GM12872 (cell line): ENCODE data around the gene THTPA.

Source experiments
- TF ChIP-seq, protein P1 (sequence below): IDR thresholded peaks from 3 replicates; pipeline ENCODE4 v1.5.1; 2011; ENCODE audit warnings: low read depth, mild to moderate bottlenecking, low read length, moderate library complexity; ENCODE audit not compliant: insufficient read depth

THTPA gene

DNA sequence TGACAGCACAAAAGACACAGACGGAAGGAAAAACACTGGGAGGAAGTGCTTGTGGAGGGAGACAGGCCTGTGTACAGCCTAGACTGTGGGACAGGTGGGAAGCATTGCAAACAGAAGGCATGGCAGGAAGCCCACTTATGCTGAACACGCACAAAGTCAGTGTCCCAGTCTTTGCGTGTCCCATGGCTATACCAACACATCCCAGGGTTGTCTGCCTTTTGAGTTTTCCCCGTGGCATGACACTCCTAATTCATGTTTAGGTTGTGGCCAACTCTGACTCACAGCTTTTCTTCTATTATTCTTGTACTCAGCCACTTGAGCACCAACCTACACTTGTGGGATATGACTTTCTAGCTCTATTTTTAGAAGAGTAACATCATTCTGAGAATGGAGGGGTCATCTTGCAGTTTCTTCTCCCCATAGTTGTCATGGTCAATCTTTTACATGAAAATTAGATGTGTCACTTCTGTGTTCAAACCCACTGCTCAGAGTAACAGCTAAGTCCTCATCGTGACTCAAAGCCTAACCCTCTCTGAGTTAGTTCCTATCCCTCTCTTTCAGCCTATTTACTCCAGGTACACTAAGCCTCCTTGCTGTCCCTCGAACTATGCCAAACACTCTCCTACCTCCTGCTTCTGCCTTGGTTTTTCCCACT is 50.0 kb downstream of the THTPA start:
- TF ChIP-seq, protein P1, sequence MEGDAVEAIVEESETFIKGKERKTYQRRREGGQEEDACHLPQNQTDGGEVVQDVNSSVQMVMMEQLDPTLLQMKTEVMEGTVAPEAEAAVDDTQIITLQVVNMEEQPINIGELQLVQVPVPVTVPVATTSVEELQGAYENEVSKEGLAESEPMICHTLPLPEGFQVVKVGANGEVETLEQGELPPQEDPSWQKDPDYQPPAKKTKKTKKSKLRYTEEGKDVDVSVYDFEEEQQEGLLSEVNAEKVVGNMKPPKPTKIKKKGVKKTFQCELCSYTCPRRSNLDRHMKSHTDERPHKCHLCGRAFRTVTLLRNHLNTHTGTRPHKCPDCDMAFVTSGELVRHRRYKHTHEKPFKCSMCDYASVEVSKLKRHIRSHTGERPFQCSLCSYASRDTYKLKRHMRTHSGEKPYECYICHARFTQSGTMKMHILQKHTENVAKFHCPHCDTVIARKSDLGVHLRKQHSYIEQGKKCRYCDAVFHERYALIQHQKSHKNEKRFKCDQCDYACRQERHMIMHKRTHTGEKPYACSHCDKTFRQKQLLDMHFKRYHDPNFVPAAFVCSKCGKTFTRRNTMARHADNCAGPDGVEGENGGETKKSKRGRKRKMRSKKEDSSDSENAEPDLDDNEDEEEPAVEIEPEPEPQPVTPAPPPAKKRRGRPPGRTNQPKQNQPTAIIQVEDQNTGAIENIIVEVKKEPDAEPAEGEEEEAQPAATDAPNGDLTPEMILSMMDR: no peak

- TF ChIP-seq, protein P1: no peak
Observed at GRCh38 chr14:23608454-23608853, 52.4 kb downstream of the THTPA start.

GRCh38 chr14:23609001-23609400 is 52.9 kb downstream of the THTPA start:
- TF ChIP-seq, protein P1: no peak
